ENCODE data around the gene ELAVL4.

DNA sequence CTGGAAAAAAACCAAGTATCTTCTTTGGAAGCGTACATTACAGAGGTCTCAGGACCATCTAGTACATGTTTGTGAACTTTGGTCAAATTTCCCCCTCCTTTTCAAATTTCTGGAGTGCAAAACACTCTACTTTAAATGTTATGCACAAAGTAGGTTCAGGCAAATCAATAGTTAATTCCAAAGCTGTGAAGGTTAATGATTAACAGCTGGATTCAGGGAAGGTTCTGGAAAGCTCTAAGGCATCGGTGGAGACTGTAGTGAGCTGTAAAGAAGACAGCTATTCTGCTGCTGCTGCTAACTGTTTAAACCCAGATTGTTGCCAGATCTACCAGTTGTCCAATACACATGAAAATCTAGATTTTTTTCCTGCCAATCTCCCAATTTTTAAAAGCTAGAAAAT, 70.9 kb downstream of the ELAVL4 start:
- no peak for TF ChIP-seq SIX5 (IDR thresholded peaks at IDR 0.05; ENCODE audit: low read depth, low read length)
- no peak for TF ChIP-seq EP300 (IDR thresholded peaks at IDR 0.05; ENCODE audit: borderline replicate concordance in 1 of 2, low read depth in 2 of 2, low read length in 2 of 2)
- TF ChIP-seq, protein P1, sequence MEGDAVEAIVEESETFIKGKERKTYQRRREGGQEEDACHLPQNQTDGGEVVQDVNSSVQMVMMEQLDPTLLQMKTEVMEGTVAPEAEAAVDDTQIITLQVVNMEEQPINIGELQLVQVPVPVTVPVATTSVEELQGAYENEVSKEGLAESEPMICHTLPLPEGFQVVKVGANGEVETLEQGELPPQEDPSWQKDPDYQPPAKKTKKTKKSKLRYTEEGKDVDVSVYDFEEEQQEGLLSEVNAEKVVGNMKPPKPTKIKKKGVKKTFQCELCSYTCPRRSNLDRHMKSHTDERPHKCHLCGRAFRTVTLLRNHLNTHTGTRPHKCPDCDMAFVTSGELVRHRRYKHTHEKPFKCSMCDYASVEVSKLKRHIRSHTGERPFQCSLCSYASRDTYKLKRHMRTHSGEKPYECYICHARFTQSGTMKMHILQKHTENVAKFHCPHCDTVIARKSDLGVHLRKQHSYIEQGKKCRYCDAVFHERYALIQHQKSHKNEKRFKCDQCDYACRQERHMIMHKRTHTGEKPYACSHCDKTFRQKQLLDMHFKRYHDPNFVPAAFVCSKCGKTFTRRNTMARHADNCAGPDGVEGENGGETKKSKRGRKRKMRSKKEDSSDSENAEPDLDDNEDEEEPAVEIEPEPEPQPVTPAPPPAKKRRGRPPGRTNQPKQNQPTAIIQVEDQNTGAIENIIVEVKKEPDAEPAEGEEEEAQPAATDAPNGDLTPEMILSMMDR (IDR thresholded peaks at IDR 0.05; ENCODE audit: control extremely low read depth in 1 of 3, insufficient read depth in 1 of 3, low read depth in 1 of 3, low read length in 3 of 3) = no peak
- TF ChIP-seq TAF1 (IDR thresholded peaks at IDR 0.05; ENCODE audit: low read depth, low read length) = no peak
- TF ChIP-seq JUND (IDR thresholded peaks at IDR 0.05; ENCODE audit: low read length) = no peak
- TF ChIP-seq POLR2A (IDR thresholded peaks at IDR 0.05; ENCODE audit: control extremely low read depth in 1 of 2, low read depth in 2 of 2, low read length in 2 of 2) = no peak
- TF ChIP-seq POLR2AphosphoS5 (IDR thresholded peaks at IDR 0.05; ENCODE audit: low read depth, low read length) = no peak
- TF ChIP-seq EZH2 (IDR thresholded peaks at IDR 0.05; ENCODE audit: low read depth, low read length, severe bottlenecking) = no peak
- TF ChIP-seq YY1 (IDR thresholded peaks at IDR 0.05; ENCODE audit: low read depth, low read length) = no peak
- no peak for TF ChIP-seq RBBP5 (IDR thresholded peaks at IDR 0.05; ENCODE audit: borderline replicate concordance, low read depth, low read length)
- TF ChIP-seq RFX5 (IDR thresholded peaks at IDR 0.05; ENCODE audit: borderline replicate concordance, low read depth, low read length) = no peak
- TF ChIP-seq BCL11A (IDR thresholded peaks at IDR 0.05; ENCODE audit: low read depth in 2 of 2, low read length in 2 of 2) = no peak
- TF ChIP-seq E2F6 (IDR thresholded peaks at IDR 0.05) = no peak
